GM18868 (cell line): ENCODE results near the gene MYB.
"Not testable (repeated sequence)": the region's sequence is repeated elsewhere in the genome, so short reads cannot be mapped to it uniquely, and the experiment has no call there.

Source experiments
- ATAC-seq: cut with Tn5 transposase; IDR thresholded peaks from one replicate; pipeline ENCODE4 v1.9.1; 2021; ENCODE audit warnings: mild to moderate bottlenecking, moderate library complexity; ENCODE audit not compliant: unreplicated experiment

MYB gene

GRCh38 chr6:135243871-135244796 is 63.0 kb downstream of the MYB start:
- ATAC-seq = no peak

GRCh38 chr6:135244805-135245204 is 63.7 kb downstream of the MYB start:
- no peak for ATAC-seq

- not testable (repeated sequence) for ATAC-seq
Observed at GRCh38 chr6:135246412-135247012, 65.4 kb downstream of the MYB start.

- ATAC-seq = peak; percentile 49
Observed at GRCh38 chr6:135250234-135250633, 69.1 kb downstream of the MYB start.

GRCh38 chr6:135250751-135251497 is 69.8 kb downstream of the MYB start:
- ATAC-seq = no peak

GRCh38 chr6:135251498-135252441 is 70.7 kb downstream of the MYB start:
- no peak for ATAC-seq

GRCh38 chr6:135254471-135254870 is 73.4 kb downstream of the MYB start:
- no peak for ATAC-seq

- no peak for ATAC-seq
Observed at GRCh38 chr6:135256866-135257265, 75.8 kb downstream of the MYB start.

- no peak for ATAC-seq
Observed at GRCh38 chr6:135257631-135258405, 76.7 kb downstream of the MYB start.

GRCh38 chr6:135258970-135259369 is 77.9 kb downstream of the MYB start:
- ATAC-seq = no peak

GRCh38 chr6:135260612-135261011 is 79.5 kb downstream of the MYB start:
- no peak for ATAC-seq

- no peak for ATAC-seq
Observed at GRCh38 chr6:135261872-135262725, 81.0 kb downstream of the MYB start.

- ATAC-seq = no peak
Observed at GRCh38 chr6:135265278-135265677, 84.2 kb downstream of the MYB start.

- ATAC-seq = no peak
Observed at GRCh38 chr6:135266675-135267074, 85.6 kb downstream of the MYB start.

GRCh38 chr6:135267085-135267484 is 86.0 kb downstream of the MYB start:
- no peak for ATAC-seq

- no peak for ATAC-seq
Observed at GRCh38 chr6:135268263-135268662, 87.2 kb downstream of the MYB start.

- ATAC-seq = no peak
Observed at GRCh38 chr6:135268740-135269139, 87.6 kb downstream of the MYB start.
